ENCODE measurements around the gene HSD11B2.

The HSD11B2 gene

GRCh38 chr16:67415872-67416793, 14.8 kb upstream of the HSD11B2 start, which contains the start of gene ZDHHC1:
Gene ZDHHC1, minus strand, starts transcription at chr16:67416477. Its CDS starts 8,702 bp downstream, at chr16:67407775.
- peak; percentile 52 for DNase-seq

- no peak for DNase-seq
Measured at GRCh38 chr16:67417333-67418061, 13.4 kb upstream of the HSD11B2 start.

GRCh38 chr16:67419502-67419901, 11.4 kb upstream of the HSD11B2 start:
- no peak for DNase-seq

- DNase-seq: no peak
Measured at GRCh38 chr16:67419931-67420330, 11.0 kb upstream of the HSD11B2 start.

- no peak for DNase-seq
Measured at GRCh38 chr16:67421030-67421429, 9.9 kb upstream of the HSD11B2 start.

- DNase-seq: no peak
Measured at GRCh38 chr16:67423015-67423414, 7.9 kb upstream of the HSD11B2 start.

- no peak for DNase-seq
Measured at GRCh38 chr16:67423611-67424260, 7.2 kb upstream of the HSD11B2 start.

GRCh38 chr16:67424261-67424615, 6.7 kb upstream of the HSD11B2 start:
- DNase-seq: no peak

- DNase-seq: no peak
Measured at GRCh38 chr16:67425061-67425460, 5.9 kb upstream of the HSD11B2 start.

GRCh38 chr16:67425580-67425979, 5.3 kb upstream of the HSD11B2 start:
- no peak for DNase-seq

- DNase-seq: no peak
Measured at GRCh38 chr16:67426022-67426421, 4.9 kb upstream of the HSD11B2 start.

GRCh38 chr16:67426950-67427349, 4.0 kb upstream of the HSD11B2 start:
- DNase-seq: no peak

GRCh38 chr16:67428146-67428731, 2.7 kb upstream of the HSD11B2 start:
- peak; percentile 57 for DNase-seq

GRCh38 chr16:67429053-67429798, 1.7 kb upstream of the HSD11B2 start:
- no peak for DNase-seq

GRCh38 chr16:67429799-67430503, 970 bp upstream of the HSD11B2 start:
- no peak for DNase-seq

GRCh38 chr16:67430504-67430976, 381 bp upstream of the HSD11B2 start:
- peak; percentile 39 for DNase-seq

- no peak for DNase-seq
Measured at GRCh38 chr16:67431775-67432505, 1.0 kb downstream of the HSD11B2 start.

- DNase-seq: no peak
Measured at GRCh38 chr16:67432506-67432890, 1.6 kb downstream of the HSD11B2 start.

GRCh38 chr16:67433131-67433719, 2.3 kb downstream of the HSD11B2 start:
- no peak for DNase-seq

GRCh38 chr16:67435758-67436164, 4.8 kb downstream of the HSD11B2 start:
- DNase-seq: no peak

Measured in activated CD8-positive, alpha-beta memory T cell treated with anti-CD3 and anti-CD28 coated beads, Interleukin-2, amount 50 U/mL, for 4 hours (primary cell).